ENCODE results near the gene HOXB6.
A peak's percentile ranks its signal among the peaks of the same experiment; 100 is the strongest.

HOXB6 gene

DNA sequence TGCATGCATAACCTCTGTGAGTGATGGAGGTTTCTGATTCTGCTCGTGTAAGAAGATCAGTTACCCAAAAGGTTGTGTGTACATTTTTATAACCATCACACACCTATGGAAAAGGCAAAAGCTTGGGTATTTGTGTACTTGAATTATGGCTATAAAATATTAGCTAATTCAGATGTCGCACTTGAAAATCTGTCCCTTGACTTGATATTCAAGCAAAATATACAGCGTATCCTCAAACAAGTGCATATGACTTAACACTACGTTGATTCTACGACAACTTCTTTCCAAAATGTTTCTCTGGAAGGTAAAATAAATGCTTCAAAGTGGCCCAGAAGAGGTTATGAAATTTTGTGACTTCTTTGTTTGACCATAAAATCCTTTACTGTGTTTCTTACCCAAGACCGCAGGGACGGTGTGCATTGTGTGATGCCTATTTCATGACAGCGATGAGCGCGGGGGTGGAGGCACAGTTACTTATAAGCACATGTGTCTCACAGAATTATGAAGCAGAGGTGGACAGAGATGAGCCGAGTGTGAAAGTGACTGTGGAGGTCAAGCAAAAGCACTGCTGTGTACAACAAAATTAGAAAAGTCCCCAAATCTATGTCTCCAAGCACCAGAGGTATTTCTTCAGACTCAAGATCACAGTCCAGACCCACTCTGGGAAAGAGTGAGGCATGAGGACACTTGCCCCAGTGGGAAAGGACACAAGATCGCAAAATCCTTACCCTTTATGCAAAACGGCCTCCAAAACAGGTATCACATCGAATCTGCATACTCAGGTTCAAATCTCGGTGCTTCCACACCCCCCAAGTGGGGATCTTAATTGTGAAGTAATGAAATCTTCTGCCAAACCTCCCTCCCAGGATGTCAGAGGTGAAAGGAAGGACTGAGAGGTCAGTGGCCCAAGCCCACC, 25.5 kb upstream of the HOXB6 start:
- H3K4me3 ChIP-seq (ENCODE audit: low read length): no peak overlapping the region
- TF ChIP-seq ZNF274 (IDR thresholded peaks at IDR 0.05; ENCODE audit: low read depth, low read length): no peak

DNA sequence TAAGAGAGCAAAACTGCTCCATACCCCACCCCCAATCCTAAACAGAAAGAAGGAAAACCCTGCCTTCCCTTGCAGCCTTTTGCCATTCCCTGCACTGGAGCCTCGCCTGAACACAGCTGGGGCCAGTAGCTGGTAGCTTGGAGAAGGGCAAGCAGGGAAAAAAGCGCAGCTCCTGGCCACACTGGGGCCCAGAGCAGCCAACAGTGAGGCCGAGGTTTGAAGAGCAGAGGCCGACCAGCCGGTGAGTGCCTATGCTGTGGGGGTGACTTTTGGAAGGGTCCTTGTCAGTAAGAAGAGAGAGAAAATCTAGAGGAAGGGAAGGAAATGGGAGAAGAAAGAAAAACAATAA, 24.6 kb upstream of the HOXB6 start:
- H3K4me3 ChIP-seq (ENCODE audit: low read length): no peak overlapping the region
- TF ChIP-seq ZNF274 (IDR thresholded peaks at IDR 0.05; ENCODE audit: low read depth, low read length): no peak

DNA sequence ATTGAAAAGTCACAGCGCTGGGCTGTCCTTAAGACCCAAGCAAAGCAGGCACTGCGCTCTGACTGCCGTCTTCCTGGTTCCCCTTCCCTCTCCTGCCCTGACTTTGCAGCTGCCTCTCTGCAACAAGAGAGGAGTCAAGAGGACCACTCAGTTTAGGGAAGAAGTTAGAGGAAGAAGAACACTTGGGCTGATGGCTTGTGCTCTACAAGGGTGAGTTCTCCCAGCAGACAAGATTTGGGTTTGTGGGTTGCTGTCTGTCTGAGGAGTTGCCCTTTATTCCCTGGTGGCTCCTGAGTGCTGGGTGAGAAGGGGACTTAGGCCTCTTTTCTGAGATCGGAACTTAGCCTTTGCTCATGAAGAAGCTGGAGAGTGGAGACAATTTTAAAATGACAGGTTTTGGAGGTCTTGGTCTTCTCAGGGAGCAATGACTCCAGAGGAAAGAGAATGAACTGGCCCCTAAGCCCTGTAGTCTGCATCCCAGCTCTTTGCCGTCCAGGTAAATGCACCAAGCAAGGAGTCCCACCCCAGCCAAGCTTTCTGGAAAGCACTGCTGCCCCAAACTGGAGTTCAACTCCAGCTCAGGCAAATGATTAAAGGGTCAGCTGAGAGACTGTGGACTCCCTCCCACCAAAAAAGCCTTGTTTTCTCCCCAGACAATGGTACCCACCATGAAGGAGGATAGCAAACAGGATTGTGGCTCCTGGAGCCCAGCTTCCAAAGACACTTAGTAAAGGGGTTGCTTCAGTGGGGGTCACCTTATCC, 24.0 kb upstream of the HOXB6 start:
- no peak overlapping the region for H3K4me3 ChIP-seq (ENCODE audit: low read length)
- no peak for TF ChIP-seq ZNF274 (IDR thresholded peaks at IDR 0.05; ENCODE audit: low read depth, low read length)

DNA sequence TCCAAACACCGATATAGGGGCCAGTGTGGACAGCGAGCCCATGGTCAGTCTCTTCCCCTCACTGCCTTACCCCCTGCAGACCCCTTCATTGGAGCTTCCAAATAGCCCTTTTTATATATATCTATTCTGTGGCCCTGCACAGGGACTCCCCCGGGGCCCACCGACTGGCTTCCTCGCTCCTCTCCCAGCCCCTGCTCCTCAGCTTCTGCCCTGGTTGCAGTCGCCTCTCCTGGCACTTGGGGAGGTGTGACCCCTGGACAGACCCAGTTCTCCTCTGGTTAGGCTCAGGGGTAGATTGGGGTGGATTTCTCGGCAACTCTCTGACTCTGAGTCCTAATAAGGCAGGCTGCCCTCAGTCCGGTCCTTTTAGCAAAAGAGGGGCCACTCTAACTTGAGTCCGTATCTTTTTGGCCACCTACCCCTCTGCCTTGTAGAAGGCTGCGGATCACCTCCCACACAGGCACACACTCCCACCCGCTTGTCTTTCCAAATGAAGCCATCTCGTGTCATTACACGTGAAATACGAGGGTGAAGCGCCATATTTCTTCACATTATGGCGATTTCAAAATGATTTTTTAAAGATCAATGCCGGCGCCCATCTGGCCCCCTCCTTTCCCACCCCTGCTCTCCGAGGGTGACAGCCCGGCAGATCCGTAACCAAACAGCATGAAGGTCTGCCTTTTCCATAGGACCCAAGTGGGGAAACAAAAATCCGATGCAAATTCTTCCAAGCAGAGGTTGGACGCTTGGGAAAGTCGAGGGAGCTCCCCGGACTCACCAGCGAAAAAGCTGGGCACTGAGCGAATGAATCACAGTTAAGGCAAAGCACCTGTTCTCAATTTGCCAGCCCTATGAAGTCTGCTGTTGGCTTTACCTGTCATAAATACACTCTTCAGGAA, 23.1 kb upstream of the HOXB6 start:
- no peak for TF ChIP-seq ZNF274 (IDR thresholded peaks at IDR 0.05; ENCODE audit: low read depth, low read length)

DNA sequence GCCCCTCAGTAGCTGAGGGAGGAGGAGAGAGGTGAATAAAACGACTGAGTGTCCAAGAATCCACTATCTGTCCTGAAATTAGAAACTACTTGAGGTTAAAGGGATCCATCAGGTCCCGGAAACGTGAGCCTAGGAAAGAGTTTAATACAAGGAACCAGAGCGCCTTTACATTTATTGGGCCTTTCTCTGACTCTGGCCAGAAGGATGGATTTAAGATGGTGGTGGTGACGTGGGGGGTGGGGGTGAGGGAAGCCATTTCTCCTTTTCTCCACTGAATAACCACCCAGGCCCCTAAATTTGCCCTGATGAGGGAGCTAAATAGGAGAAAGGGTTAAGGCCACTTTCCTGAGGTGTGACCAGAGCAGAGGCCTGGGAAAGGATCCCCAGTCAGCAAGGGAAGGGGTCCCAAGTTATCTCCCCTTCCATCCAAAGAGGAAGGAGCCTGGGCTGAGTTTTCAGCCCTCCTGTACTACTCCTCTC, 22.4 kb upstream of the HOXB6 start:
- no peak overlapping the region for H3K4me3 ChIP-seq (ENCODE audit: low read length)
- no peak for TF ChIP-seq ZNF274 (IDR thresholded peaks at IDR 0.05; ENCODE audit: low read depth, low read length)

More for the DNA sequence above, 23.1 kb upstream of the HOXB6 start:
- no peak overlapping the region for H3K4me3 ChIP-seq (ENCODE audit: low read length)

DNA sequence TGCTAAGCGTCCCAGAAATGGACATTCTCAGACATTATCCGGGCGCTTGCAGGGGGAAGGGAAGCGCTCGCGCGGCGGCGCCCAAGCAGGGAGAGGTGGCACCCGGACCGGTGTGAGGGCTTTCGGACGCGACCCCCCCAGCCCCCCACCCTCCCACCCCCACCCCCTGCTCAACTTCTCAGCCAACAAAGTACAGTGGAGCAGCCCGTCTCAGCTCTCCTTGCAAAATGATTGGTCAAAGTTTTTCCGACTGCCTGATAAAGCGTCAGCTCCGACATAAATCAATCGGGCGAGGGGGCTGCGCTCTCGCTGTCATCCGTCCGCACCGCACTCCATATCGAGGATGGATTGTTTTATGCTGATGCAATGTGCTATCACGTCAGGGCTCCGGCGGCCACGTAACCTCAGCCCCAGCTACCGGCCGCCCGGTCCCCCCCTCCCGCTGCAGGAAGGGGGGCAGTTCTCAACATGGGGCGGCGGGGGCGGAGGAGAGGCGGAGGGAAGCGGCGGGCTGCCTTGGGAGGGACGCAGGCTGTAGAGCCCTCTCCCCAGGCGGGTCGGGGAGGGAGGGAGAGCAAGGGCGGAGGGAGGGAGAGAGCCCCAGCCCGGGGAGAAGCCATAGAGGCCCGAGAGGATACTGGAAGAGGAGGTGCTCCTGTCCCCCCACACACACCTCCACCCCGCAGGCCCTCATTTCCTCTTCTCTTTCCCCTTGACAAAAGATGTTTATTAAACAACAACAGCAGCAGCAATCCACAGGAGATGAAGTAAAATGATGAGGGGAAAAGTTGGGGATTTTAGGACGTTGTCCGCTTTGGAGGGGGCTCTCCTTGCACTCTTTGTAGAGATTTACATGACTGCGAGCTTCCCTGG, 21.7 kb upstream of the HOXB6 start, which contains the start of gene HOXB9:
TSS of gene HOXB9 (minus strand) at position 114 of the 873 bp plus-strand sequence. CDS start at position 25, 89 bp downstream.
- H3K4me3 ChIP-seq (ENCODE audit: low read length): peak within 1 kb of the TSS; percentile 54
- no peak for TF ChIP-seq ZNF274 (IDR thresholded peaks at IDR 0.05; ENCODE audit: low read depth, low read length)

DNA sequence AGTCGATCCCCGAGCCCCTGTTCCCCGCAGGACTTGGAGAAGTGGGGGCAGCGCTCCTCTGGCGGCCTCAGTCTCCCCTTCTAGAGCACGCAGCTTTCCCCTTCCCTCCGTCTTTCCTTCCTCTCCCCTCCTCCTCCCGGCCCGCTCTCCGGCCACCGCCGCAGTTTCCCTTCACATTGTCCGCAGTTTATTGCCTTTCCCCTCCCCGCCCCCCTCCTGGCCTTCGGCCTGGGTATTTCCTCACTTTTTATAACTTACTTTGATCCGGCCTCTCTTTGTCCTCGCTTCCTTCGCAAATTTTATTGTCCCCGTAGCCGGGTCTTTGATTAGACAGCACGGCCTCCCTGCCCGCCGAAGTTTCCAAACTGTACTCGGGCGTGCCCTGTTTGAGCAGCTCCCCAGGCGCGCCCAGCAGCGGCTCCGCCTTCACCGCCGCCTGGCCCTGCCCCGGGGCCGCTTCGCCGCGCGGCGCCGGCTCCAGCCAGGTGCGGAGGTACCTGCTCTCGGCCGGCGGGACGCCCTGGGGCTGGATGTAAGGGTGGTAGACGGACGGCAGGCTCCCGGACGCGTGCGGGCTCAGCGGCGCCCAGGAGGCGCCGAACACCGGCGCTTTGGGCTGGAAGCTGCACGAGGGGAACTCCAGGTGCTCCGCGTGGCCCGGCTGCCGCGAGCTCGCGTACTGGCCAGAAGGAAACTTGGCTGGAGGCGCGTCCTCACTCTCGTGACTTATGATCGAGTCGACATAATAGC, 20.9 kb upstream of the HOXB6 start:
- H3K4me3 ChIP-seq (ENCODE audit: low read length): peak overlapping the region; percentile 54

DNA sequence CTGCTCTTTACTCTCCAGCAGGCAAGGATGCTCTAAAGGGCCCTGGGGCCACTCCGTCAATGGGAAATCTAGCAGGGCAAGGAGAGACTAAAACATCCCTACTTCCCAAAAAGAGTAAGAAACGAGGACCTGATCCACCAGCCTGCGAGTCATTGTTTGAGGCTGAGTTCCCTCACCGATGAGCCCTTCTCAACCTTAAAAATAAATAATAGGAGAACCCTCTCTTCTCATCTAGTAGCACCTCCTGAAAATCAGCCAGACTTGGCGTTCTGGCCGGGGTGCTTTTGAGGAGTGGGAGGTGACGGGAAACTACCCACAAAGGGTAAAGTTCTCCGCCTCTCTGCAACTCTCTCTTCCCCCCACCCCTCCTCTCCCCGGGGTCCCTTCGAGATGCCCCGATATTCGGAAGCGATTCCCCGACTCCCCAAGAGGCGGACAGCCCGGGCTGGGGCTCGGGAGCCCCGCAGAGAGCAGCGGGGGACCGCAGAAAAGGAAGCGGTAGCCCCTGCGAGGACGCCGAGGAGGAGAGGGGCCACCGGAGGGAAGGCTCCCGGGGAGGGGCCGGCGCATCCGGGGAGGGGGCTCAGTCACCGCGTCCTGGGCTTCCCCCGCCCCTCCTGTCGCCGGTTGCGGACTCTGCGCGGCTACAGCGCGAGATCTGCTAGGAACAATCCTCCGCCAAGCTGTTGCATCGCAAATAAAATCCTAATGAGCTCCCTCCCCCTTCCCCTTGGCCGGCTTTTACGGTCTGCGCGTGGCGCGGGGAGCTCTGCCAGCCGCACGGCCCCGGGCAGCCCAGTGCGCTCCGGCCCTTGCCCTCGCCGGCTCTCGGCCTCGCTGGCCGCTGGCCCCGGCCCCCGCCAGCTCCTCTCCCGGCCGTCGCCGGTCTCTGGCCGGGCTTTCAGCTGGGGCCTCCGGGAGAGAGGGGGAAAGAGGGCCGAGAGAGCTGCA, 20.0 kb upstream of the HOXB6 start:
- TF ChIP-seq ZNF274 (IDR thresholded peaks at IDR 0.05; ENCODE audit: low read depth, low read length): no peak
- peak overlapping the region; percentile 54 for H3K4me3 ChIP-seq (ENCODE audit: low read length)

More for the DNA sequence above, 20.9 kb upstream of the HOXB6 start:
- TF ChIP-seq ZNF274 (IDR thresholded peaks at IDR 0.05; ENCODE audit: low read depth, low read length): no peak

DNA sequence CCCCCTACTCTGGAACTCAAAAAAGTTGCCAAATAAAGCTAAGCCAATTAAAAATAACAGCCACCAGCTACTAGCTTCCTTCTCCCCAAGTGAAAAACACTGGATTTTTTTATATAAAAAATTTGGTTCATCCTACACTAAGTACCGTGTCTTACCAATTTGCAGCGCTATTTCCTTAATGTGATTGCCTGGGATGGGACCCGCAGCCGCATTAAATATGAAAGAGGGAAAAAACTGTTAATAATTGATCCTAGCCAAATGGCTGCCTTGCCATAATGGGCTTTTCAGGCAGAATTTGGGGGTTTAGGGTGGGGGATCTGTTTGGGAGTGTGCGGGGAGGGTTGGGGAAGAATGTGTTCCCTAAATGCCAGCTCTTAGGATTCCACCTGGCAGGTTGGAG, 19.3 kb upstream of the HOXB6 start:
- TF ChIP-seq ZNF274 (IDR thresholded peaks at IDR 0.05; ENCODE audit: low read depth, low read length): no peak
- no peak overlapping the region for H3K4me3 ChIP-seq (ENCODE audit: low read length)

DNA sequence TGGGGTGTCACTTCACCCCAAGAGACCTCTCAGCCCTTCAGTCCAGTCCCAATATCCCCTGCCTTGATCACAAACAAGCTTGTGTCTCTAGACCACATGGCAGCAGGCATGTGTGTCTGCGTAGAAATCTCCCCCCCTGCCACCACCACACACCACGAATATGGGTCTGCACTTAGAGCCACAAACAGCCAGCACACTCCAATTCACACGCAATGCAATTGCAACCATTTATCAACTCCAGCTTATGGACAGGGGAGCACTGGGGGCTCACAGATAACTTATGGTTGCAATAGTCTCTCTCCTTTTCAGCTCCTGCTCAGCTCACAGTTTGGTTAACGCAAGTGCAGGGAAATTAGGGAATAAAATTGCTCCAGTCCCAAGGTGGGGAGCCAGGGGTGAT, 18.8 kb upstream of the HOXB6 start:
- no peak for TF ChIP-seq ZNF274 (IDR thresholded peaks at IDR 0.05; ENCODE audit: low read depth, low read length)
- no peak overlapping the region for H3K4me3 ChIP-seq (ENCODE audit: low read length)

DNA sequence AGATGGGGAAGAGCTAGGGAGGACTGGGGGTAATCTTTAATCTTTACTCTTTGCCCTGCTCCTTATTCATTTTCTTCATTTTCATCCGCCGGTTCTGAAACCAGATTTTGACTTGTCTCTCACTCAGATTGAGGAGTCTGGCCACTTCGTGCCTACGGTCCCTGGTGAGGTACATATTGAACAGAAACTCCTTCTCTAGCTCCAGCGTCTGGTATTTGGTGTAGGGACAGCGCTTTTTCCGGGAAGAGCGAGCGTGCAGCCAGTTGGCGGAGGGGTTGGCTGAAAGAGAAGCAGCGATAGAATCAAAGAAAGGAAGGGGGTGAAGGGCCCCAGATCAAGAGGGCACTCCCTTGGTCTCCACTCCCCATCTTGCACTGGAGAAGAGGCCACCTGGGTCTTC, 18.1 kb upstream of the HOXB6 start:
- no peak overlapping the region for H3K4me3 ChIP-seq (ENCODE audit: low read length)
- TF ChIP-seq ZNF274 (IDR thresholded peaks at IDR 0.05; ENCODE audit: low read depth, low read length): no peak
